22Rv1 (cell line): ENCODE measurements around the gene OLFM1.

Experiments used
- H3K27ac ChIP-seq: fragments of 450-650 bp; 2 replicates; pipeline ENCODE4 v1.5.1; 2017
- ZFX ChIP-seq: fragments of 450-650 bp; IDR thresholded peaks from 2 replicates; pipeline ENCODE4 v1.6.1; 2017; ENCODE audit warnings: antibody characterized with exemption, borderline replicate concordance
- TF ChIP-seq, protein P1 (sequence below): fragments of 450-650 bp; IDR thresholded peaks from 2 replicates; pipeline ENCODE4 v1.5.1; 2017; ENCODE audit warnings: mild to moderate bottlenecking

OLFM1 gene

GRCh38 chr9:135093911-135094584, 6.6 kb downstream of the OLFM1 start:
- TF ChIP-seq, protein P1, sequence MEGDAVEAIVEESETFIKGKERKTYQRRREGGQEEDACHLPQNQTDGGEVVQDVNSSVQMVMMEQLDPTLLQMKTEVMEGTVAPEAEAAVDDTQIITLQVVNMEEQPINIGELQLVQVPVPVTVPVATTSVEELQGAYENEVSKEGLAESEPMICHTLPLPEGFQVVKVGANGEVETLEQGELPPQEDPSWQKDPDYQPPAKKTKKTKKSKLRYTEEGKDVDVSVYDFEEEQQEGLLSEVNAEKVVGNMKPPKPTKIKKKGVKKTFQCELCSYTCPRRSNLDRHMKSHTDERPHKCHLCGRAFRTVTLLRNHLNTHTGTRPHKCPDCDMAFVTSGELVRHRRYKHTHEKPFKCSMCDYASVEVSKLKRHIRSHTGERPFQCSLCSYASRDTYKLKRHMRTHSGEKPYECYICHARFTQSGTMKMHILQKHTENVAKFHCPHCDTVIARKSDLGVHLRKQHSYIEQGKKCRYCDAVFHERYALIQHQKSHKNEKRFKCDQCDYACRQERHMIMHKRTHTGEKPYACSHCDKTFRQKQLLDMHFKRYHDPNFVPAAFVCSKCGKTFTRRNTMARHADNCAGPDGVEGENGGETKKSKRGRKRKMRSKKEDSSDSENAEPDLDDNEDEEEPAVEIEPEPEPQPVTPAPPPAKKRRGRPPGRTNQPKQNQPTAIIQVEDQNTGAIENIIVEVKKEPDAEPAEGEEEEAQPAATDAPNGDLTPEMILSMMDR, result no peak
- no peak for TF ChIP-seq ZFX
- H3K27ac ChIP-seq, result no peak overlapping the region

DNA sequence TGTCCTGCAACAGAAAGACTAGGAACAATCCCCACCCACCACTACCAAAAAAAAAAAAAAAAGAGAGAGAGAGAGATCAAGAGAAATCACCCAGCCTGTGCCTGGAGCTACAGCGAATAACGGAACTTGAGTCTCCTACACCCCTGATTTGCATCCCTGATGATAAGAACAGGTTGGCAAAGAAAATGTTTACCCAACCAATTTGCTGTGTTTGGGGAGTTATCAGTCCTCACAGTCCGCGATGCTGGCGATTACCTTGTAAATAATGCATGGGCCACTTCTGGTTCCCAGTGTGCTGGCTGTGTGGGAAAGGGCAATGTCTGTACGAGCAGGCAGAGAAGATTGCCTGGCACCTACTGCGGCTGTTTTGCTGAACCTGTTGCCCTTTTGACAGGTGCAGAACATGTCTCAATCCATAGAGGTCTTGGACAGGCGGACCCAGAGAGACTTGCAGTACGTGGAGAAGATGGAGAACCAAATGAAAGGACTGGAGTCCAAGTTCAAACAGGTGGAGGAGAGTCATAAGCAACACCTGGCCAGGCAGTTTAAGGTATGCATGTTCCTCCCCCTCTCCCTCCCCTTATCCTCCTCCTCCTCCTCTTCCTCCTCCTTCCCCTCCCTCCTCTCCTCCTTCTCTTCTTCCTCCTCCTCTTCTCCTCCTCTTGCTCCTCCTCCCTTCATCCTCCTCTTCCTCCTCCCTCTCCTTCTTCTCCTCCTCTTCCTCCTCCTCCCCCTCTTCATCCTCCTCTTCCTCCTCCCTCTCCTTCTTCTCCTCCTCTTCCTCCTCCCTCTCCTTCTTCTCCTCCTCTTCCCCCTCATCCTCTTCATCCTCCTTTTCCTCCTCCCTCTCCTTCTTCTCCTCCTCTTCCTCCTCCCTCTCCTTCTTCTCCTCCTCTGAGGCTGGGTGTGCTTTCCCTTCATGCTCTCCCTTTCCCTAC, 8.3 kb downstream of the OLFM1 start:
- H3K27ac ChIP-seq, result no peak overlapping the region
- no peak for TF ChIP-seq ZFX

DNA sequence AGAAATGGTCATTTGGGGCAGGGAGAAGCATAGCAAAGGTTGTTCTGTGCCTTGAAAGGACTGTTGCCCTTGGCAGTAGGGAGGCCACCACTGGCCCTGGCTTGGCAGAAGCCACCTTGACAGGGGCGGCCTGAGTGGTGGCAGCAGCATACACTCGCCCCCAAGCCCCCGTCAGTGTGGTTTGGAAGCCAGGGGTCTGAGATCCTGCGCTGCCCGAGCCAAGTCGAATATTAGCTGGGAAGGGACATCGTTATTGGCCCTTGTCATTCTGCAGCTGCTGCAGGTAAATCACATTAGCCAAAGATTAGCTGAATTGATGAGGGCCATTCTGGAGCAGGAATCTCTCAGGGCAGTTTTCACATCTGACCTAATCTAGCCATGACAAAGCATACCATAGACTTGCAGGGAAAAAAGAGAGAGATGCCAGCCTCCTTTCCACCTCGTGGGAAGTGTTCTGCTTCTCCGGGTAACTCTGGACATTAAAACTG, 9.0 kb downstream of the OLFM1 start:
- no peak for TF ChIP-seq ZFX
- TF ChIP-seq, protein P1, result no peak
- no peak overlapping the region for H3K27ac ChIP-seq

GRCh38 chr9:135098400-135099105, 11.1 kb downstream of the OLFM1 start:
- TF ChIP-seq, protein P1, result no peak
- TF ChIP-seq ZFX, result no peak
- no peak overlapping the region for H3K27ac ChIP-seq

GRCh38 chr9:135099574-135099973, 12.1 kb downstream of the OLFM1 start:
- H3K27ac ChIP-seq, result no peak overlapping the region
- no peak for TF ChIP-seq ZFX
- TF ChIP-seq, protein P1, result no peak

DNA sequence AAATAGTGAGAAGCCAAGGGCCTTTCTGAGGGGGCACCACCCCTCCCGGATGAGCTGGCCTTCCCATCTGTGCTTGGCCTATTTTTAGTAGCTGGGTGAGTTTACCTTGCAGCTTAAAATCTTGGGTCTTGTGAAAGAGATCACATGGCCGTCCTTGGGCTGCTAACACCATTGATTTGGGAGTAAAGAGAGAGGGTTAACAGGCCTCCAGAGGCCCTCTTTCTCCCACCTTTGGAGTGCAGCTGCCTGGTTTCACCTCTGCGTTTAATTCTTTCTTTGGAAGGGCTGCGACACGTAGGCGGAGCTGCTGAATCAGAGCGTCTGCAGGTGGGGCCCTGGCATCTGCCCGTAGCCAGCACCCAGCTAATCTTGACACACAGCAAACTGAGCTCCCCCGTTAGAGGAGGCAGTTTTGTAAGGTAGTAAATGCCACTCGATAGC, 12.8 kb downstream of the OLFM1 start:
- no peak overlapping the region for H3K27ac ChIP-seq
- no peak for TF ChIP-seq ZFX
- TF ChIP-seq, protein P1, result no peak

DNA sequence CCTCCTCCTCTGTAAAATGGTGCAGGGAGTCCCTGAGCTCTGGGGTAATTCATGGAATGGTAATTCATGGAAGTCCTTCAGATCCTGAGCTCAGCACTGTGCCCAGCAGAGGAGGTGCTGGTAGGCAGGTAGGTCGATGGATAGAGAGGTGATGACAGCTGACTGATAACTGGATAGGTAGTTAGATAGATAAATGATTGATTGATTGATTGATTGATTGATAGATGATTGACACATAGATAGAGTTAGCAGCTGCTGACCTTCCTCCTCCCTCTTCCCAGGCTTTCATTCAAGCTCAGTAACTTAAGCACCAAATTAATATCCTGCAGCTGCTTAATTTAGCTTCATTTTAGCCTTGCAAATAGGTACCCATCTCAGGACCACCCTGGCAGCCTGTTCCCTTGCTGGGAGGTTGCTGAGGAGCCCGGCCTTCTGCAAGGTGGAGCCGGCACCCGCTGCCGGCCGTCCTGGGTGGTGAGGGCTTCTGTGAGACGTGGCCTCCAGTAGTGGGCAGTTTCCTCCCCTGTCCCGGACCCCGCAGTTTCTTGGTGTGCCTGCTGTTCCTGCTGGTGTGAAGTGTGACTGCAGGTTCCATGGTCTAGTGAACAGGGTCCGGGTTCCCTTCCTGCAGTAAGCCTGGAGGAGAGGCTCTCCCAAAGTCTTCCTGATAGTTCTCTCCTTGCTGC, 13.4 kb downstream of the OLFM1 start:
- no peak overlapping the region for H3K27ac ChIP-seq
- TF ChIP-seq, protein P1, result no peak
- no peak for TF ChIP-seq ZFX
